GM12875 (cell line): ENCODE results near the gene SPACA7.

Source experiments
- H3K4me3 ChIP-seq: one replicate; pipeline ENCODE4 v1.5.1; 2011; ENCODE audit warnings: low read depth, low read length, control low read depth
- TF ChIP-seq, protein P1 (sequence below): IDR thresholded peaks from 2 replicates; pipeline ENCODE4 v1.5.1; 2011; ENCODE audit warnings: low read depth, mild to moderate bottlenecking, control low read depth, inconsistent platforms, low read length, moderate library complexity, borderline replicate concordance; ENCODE audit not compliant: insufficient read depth

The SPACA7 gene

DNA sequence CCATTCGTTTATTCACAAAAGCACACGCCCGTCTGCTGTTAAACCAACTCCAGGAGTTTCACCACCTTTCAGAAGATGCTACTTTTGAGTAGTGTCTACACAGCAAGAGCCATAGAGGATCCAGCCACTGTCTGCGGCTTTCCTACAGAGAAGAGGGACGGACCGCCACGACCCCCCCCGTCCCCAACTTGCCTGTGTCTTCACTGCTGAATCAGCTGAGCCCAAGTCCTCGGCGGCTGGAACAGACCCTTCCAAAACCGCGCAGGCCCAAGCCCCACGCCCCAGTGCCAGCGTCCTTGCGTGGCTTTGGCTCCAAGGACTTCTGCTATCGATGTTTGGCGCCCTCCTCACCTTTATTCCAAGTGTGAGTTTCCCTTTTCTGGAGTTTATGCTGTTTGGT is 65.1 kb downstream of the SPACA7 start:
- TF ChIP-seq, protein P1, sequence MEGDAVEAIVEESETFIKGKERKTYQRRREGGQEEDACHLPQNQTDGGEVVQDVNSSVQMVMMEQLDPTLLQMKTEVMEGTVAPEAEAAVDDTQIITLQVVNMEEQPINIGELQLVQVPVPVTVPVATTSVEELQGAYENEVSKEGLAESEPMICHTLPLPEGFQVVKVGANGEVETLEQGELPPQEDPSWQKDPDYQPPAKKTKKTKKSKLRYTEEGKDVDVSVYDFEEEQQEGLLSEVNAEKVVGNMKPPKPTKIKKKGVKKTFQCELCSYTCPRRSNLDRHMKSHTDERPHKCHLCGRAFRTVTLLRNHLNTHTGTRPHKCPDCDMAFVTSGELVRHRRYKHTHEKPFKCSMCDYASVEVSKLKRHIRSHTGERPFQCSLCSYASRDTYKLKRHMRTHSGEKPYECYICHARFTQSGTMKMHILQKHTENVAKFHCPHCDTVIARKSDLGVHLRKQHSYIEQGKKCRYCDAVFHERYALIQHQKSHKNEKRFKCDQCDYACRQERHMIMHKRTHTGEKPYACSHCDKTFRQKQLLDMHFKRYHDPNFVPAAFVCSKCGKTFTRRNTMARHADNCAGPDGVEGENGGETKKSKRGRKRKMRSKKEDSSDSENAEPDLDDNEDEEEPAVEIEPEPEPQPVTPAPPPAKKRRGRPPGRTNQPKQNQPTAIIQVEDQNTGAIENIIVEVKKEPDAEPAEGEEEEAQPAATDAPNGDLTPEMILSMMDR, result no peak
- no peak overlapping the region for H3K4me3 ChIP-seq

DNA sequence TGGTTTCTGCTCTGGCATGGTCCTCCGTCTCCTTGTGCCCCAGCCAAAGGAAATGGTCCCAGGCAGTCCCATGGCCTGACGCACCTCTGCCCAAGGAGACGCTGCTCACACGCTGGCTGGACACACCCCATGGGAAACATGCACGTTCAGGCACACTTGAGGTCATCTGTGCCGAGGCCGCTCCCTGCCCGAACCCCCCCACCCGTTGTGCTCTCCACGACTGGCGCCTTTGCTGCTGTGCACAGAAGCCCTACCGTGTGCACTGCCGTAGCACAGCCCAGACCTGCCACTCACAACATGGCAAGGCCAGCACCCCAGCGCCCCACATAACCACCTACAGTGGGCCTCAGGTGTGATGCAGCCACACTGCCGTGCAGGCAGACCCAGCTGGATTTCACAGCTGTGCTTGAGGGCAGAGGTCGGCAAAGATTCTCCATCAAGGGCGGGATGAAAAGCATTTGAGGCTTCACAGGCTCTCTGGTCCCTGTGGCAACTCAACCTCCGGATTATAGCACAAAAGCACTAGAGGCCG is 65.7 kb downstream of the SPACA7 start:
- no peak overlapping the region for H3K4me3 ChIP-seq

DNA sequence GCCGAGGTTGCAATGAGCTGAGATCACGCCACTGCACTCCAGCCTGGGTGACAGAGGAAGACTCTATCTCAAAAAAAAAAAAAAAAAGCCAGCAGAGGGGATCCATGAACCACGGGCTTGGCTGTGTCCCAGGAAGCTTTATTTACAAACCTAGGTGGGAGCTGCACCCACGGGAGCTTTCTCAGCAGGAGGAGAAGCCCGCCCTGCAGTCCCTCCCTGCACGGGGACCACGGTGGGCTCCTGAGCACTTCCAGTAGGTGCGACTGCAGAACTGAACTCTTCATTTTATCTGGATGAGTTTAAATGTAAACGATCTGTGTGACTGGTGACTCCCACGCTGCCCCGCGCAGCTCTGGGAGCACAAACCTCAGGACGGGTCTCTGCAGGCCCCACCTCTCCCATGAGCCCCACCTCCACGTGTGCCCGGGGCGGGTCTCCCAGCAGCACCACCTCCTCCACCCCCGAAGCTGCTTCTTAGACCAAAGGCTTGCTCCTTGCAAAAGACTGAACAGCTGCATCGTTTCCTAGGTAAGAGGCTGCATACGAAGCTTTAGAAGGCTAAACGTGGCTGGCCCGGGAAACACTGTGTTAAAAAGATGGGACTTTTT is 66.4 kb downstream of the SPACA7 start:
- TF ChIP-seq, protein P1, result no peak

More for the DNA sequence above, 65.7 kb downstream of the SPACA7 start:
- TF ChIP-seq, protein P1, result no peak

DNA sequence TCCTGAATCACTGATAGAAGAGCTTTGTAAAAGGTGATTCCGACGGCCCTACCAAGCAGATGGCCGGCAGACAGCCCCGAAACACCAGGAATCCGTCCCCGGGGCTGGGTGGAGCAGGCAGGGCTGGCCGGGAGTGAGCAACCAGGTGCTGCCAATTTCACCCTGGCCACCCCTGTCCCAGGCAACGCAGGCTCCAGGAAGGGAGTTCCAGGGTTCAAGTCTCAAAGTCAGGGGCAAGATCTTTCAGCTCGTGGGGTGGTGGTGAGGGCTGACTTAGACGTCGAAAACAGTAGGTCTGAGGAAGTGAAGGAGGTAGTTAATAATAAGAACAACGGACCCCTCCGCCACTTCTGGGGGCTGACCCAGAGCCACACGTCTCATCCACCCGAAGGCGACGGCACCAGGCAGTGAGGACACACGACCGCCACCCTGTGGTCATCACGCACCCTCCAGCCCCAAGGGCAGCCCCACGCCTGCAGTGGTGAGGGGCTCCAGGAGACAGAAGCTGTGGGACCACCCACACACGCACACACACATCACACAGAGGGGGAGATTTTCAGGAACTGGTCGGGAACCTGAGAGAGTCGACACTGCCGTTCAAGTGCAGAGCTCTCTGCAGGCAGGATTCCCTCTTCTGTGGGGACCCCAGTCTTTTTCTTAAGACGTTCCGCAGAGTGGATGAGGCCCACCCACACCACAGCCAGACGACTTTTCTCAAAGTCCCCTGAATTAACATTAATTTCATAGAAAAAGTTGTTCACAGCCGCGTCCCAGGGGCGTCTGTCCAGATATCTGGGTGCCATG is 67.2 kb downstream of the SPACA7 start:
- H3K4me3 ChIP-seq, result no peak overlapping the region
- TF ChIP-seq, protein P1, result peak; percentile 51

More for the DNA sequence above, 66.4 kb downstream of the SPACA7 start:
- no peak overlapping the region for H3K4me3 ChIP-seq

DNA sequence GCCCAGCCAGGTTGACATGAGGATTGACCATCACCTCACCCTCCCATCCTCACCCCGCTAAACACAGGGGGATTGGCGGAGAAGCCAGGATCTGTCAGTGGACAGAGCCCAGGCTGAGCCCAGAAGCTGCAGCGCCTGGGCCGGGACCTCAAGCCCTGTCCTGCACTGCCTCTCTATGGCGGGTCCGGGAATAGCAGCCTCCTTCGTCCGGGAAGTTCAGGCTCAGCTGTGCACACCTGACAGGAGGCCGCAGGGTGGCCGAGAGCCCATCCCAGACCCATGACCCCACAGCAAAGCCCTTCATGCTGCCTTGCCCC is 67.8 kb downstream of the SPACA7 start:
- H3K4me3 ChIP-seq, result no peak overlapping the region
- TF ChIP-seq, protein P1, result peak; percentile 96

DNA sequence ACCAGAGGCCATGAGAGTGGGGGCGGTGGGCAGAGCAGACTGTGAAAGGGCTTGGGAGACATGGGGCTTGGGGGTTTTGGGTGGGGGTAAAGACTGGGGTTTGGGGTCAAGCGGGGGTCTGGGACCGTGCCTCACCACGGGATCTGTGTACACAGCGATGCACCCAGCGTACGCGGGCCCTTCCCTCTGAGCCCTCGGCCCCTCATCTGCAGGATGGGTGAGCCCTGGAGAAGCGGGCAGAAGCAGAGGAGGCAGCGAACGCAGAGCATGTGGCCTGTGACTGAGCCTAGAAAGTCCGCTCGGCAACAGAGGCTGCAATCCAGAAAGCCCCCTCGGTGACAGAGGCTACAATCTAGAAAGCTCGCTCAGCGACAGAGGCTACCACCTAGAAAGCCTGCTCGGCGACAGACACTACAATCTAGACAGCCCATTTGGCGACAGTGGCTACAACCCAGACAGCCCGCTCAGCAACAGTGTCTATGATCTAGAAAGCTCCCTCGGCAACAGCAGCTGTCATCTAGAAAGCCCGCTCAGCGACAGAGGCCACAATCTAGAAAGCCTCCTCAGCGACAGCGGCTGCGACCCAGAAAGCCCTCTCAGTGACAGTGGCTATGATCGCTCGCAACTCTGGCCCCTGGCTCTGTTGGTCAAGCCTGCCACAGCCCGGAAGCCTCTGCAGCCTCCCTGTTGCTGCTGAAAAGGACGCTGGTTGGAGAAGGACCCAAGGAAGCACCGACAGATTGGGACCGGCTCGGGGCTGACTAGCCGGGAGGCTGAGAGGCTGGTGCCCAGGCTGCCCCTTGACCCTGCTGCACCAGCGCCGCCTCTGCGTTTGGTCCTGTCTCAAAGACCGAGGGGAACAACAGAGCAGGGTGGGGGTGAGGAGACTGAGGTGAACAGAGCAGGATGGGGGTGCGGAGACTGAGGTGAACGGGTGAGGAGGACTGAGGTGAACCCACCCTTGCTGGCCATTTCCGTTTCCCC is 68.6 kb downstream of the SPACA7 start:
- no peak overlapping the region for H3K4me3 ChIP-seq
- TF ChIP-seq, protein P1, result no peak
